ENCODE measurements around the gene TMPRSS11B.
"Not testable (repeated sequence)": the region's sequence is repeated elsewhere in the genome, so short reads cannot be mapped to it uniquely, and the experiment has no call there.

Gene TMPRSS11B

DNA sequence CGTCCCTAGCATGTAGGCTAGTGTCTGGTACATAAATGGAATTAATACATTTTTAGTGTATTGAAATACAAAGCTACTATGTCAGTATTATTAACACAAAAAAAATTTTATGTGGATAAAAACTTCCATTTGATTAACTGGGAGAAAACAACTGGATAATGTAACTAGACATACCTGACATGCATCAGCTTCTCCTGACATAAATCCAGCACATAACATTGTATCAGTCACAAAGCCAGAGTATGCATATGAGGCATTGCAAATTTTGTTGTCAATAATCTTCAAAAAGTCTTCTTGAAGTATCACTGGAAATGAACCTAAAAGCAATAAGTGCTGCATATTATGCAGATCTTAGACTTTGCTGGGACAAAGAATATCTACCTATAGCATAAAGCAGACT, 16.9 kb downstream of the TMPRSS11B start:
- in situ Hi-C loops (cut with HindIII; ENCODE audit: low sequenced_read_pairs): no loop called here

DNA sequence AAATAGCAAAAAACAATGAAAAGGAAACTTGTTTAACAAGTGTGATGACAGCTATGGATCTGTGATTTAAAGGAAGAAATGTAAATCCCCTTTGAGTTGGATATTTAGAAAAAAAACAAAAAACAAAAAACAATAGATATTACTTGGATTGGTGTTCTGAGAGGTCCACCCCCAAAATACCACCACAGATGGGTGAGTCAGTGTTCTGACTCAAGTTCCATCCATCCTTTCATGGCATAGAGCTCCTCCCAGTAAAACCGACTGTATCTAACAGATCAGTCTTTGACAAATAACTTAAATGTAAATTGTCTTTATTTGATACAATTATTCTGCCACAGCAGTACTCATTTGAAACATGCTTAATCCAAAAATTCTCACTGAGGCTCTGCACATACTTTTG, 27.4 kb downstream of the TMPRSS11B start:
- in situ Hi-C loops (cut with HindIII; ENCODE audit: low sequenced_read_pairs): no loop called here

DNA sequence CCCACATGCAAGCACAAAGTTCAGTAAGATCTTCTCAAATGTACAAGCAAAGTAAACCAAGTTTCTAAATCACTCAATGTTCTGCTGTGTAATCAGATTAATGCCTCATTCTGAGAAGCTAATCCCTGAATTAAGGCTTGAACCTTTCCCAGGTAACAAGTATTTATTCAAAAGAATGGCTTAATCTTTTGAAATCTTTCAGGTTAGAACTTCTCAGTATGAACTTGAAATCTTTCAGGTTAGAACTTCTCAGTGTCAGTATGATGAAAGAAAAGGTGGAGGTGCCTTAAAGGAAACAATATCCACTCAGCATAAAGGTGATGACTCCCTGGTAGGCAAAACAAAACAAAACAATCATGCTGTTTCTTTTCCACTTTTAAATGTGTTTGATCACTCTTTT, 29.0 kb downstream of the TMPRSS11B start:
- in situ Hi-C loops (cut with HindIII; ENCODE audit: low sequenced_read_pairs): no loop called here

DNA sequence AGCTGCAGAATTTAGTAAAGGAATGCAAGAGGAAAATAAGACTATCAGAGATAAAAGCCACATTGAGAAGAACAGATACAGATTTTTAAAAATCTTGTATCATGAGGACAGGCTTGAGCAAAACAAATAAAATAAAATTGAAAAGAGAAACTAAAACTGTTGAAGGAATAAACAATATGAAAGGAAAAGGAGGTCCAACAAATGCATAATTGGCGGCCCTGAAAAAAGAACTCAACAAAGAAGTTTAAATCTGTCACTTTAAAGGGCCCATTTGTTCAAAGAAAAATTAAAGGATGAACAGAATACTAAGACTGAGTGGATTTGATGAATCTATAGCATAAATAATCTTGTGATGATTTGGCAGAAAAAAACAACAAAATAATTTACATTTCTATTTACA, 36.5 kb downstream of the TMPRSS11B start:
- in situ Hi-C loops (cut with HindIII; ENCODE audit: low sequenced_read_pairs): no loop called here

DNA sequence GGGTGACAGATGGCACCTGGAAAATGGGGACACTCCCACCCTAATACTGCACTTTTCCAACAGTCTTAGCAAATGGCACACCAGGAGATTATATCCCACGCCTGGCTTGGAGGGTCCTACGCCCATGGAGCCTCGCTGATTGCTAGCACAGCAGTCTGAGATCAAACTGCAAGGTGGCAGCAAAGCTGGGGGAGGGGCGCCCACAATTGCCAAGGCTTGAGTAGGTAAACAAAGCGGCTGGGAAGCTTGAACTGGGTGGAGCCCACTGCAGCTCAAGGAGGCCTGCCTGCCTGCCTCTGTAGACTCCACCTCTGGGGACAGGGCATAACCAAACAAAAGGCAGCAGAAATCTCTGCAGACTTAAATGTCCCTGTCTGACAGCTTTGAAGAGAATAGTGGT, 51.2 kb downstream of the TMPRSS11B start:
- in situ Hi-C loops (cut with HindIII; ENCODE audit: low sequenced_read_pairs): not testable (repeated sequence)

DNA sequence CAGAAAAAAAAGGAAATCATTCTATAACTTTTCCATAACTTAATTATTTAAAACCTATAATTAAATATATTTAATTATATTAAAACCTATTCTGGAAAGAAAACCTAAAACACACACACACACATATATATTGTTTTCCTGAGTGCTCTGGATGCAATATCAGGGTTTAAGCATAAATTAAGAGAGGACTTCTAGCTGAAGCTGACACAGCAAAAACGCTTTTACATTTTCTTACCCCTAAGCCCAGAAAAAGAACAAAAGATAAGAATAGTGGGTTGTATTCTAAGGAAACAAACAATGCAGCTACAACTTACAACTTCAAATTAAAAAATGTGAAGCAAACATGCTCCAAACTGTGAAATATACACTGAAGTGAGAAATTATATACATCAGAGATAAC, 52.3 kb downstream of the TMPRSS11B start:
- in situ Hi-C loops (cut with HindIII; ENCODE audit: low sequenced_read_pairs): no loop called here

DNA sequence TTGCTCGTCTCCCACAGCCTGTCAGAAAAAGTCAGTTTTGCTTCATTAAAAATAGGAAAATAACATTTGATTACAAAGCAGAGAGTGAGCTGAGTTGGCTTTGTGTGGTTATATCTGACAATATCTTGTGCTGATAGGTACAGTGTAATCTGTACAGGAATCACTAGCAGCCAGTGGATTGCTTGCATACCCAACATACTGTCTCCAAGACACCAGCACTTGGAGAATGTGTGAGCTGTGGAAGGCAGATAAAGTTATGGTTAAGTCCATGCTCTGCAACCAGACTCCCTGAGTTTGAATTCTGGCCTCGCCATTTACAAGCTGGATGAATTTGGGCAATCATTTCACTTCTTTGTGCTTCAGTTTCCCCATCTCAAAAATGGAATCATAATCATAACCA, 58.3 kb downstream of the TMPRSS11B start:
- in situ Hi-C loops (cut with HindIII; ENCODE audit: low sequenced_read_pairs): no loop called here

DNA sequence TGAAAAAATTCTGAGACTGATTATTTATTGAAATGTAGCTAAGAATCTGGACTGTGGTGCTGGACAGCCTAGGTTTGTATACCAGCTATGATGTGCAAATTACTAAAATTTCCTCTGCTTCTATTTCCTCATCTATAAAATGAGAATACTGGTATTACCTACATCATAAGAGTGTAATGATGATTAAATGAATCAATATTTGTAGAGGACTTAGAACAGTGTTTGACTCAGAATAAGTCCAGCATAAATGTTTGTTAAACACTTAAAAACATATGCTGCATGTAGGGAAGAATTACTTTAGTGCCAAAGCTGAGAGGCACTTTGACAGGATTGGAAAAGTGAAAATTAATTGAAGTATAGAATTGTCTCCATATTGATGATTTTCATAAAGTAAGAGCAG, 60.6 kb downstream of the TMPRSS11B start:
- in situ Hi-C loops (cut with HindIII; ENCODE audit: low sequenced_read_pairs): no loop called here

DNA sequence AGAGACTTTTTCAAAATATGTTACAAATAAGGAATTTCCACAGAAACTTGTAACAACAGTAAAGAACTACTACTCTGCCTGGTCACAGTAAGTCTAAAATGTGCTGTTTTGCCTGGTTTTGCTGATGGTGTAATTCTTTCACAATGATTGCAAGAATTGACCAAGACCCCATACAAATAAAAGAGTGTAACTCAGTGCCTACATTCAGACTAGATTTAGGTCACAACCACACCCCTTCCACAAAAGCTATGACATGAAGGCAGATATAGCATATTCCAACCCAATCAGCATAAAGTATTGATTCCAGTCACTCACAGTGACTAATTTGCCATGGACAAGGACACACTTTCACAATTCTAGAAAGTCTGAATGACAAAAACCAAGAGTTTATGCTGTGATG, 62.1 kb downstream of the TMPRSS11B start:
- in situ Hi-C loops (cut with HindIII; ENCODE audit: low sequenced_read_pairs): no loop called here

DNA sequence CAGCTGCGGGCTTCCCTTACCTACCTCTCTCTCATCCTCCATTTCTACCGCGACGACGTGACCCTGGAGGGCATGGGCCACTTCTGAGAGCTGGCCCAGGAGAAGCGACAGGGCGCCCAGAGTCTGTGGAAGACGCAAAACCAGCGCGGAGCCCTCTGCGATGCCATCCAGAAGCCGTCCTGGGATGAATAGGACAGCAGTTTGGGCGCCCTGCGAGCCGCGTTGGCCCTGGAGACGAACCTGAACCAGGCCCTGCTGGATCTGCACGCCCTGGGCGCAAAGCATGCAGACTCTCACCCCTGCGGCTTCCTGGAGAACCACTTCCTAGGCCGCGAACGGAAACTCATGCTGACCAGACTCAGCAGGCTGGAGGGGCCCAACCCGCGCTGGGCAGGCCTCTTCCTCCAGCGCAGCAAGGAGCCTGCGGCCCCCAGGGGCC, 63.1 kb downstream of the TMPRSS11B start:
- in situ Hi-C loops (cut with HindIII; ENCODE audit: low sequenced_read_pairs): no loop called here

DNA sequence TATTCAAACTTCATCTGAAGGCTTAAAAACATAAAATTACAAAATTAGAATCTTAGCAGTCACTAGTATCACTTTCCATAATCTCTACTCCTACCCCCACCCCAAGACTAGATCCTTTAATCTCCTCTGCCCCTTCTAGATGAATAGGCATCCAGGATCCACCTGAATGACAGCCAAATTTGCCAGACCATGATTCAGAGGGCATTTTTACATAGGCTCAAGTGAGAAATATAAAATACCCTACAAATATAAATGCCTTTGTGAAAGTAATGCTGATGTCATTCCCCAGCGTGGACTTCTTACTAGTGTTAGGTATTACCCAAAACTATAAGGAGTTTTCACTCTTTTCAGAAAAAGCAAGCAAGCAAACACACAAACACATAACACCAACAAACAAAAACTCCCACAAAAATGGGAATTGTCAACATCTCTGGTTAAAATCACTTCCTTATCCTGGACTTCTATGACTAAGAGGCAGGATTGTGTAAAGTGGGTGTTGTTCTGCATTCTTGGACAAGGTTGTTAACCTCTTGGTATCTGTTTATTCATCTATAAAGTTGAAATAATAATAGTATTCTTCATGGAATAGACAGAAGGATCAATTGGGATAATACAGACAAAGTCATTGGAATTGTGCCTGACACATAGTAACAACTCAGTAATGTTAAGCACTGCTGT, 64.5 kb downstream of the TMPRSS11B start:
- in situ Hi-C loops (cut with HindIII; ENCODE audit: low sequenced_read_pairs): no loop called here

DNA sequence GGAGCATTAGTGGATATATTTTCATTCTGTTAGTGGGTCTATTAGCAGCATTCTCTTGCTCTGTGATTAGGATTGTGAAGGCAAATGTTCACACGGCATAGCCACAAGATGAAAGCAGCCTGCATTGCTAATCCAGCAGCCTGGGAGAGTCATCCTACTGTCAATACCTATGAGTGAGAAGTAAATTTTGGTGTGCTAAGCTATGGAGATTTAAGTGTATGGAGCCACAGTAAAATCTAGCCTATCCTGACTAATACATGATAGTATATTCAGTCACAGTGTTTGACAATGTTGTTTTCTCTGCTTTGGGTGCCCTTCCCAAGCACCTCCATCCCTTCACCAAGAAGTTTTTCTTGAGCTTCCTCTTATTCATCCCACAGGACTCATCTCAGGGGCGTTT, 68.6 kb downstream of the TMPRSS11B start:
- in situ Hi-C loops (cut with HindIII; ENCODE audit: low sequenced_read_pairs): no loop called here

All from endothelial cell of hepatic sinusoid (primary cell).